Sigmoid colon (tissue), 7 donors: ENCODE results near the gene JAZF1. TPM values are rescaled to one million over a fixed set of nuclear protein-coding genes. Genes with fewer than 3 reads are reported as not detected.

Source experiments
- DNase-seq: peaks from one replicate; pipeline ENCODE4 v3.0.0-alpha.2; 2019
- H3K27ac ChIP-seq, 4 donors: fragments of 200-600 bp; sonication (generic); one replicate each; pipeline ENCODE4 v1.5.1; 2016 to 2019; ENCODE audit warnings: mild to moderate bottlenecking in 1 of 4
- H3K27me3 ChIP-seq, 3 donors: fragments of 200-600 bp; sonication (generic); one replicate each; pipeline ENCODE4 v1.5.1; 2019; ENCODE audit warnings: mild to moderate bottlenecking in 1 of 3
- H3K36me3 ChIP-seq, 4 donors: fragments of 200-600 bp; sonication (generic); one replicate each; pipeline ENCODE4 v1.5.1; 2016 to 2019
- H3K4me1 ChIP-seq, 4 donors: fragments of 200-600 bp; sonication (generic); one replicate each; pipeline ENCODE4 v1.5.1; 2017 to 2019
- H3K4me3 ChIP-seq, 4 donors: fragments of 200-600 bp; sonication (generic); one replicate each; pipeline ENCODE4 v1.5.1; 2017 to 2019; ENCODE audit warnings: mild to moderate bottlenecking in 2 of 4, moderate library complexity in 1 of 4
- H3K9me3 ChIP-seq, 4 donors: fragments of 200-600 bp in 3 of 4; sonication (generic) in 3 of 4; one replicate each; pipeline versions ENCODE4 v1.5.1 to v1.6.1; 2013 to 2019
- EP300 ChIP-seq, 4 donors: sonication (generic); formaldehyde crosslinking; IDR thresholded peaks; one replicate each; pipeline ENCODE4 v1.6.1; 2017; ENCODE audit warnings: antibody characterized with exemption in 4 of 4
- POLR2A ChIP-seq, 2 donors: fragments of 450-650 bp; IDR thresholded peaks; one replicate each; pipeline ENCODE4 v1.6.1; 2016; ENCODE audit warnings: antibody characterized with exemption in 2 of 2, mild to moderate bottlenecking in 2 of 2, moderate library complexity in 2 of 2
- POLR2AphosphoS5 ChIP-seq, 4 donors: sonication (generic); formaldehyde crosslinking; IDR thresholded peaks; one replicate each; pipeline ENCODE4 v1.6.1; 2017; ENCODE audit warnings: antibody characterized with exemption in 4 of 4
- WGBS, 2 donors: extraction: QIAGEN DNeasy Blood & Tissue Kit; methylation state at CpG; one replicate each; pipeline ENCODE4 v1.1.7; 2013; 5-methylcytosine and 5-hydroxymethylcytosine counted together
- intact Hi-C: fragments of 100-400 bp; cut with DNase I; formaldehyde crosslinking; loops from one replicate; pipeline ENCODE4 v1.15.1; 2023
- polyA plus RNA-seq, 3 donors: library from polyadenylated mRNA; stranded (reverse); fragments of 200-250 nt; gene quantifications; one replicate each; pipeline ENCODE4 v1.2.3, GENCODE V29; 2013
- total RNA-seq, 4 donors: library from RNA; depleted of rRNA; stranded (reverse); fragments of >200 nt; gene quantifications; one replicate each; pipeline ENCODE4 v1.1.0, GENCODE V29; 2016
- TF ChIP-seq, protein P1 (sequence below), 4 experiments: fragments of 450-650 bp in 3 of 4; fragments of 200-600 bp in 1 of 4; IDR thresholded peaks; one replicate each; pipeline ENCODE4 v1.5.1; 2016 to 2019; ENCODE audit warnings: antibody characterized with exemption in 4 of 4, mild to moderate bottlenecking in 3 of 4, moderate library complexity in 2 of 4
- donor health status: healthy with polysubstance abuse.
- donor health status: Bipolar disorder and iron deficiency.
- donor health status: healthy.

The JAZF1 gene
- total and polyA plus RNA-seq, 7 donors = 4.2 to 59.6 (median 46.4) TPM

- TF ChIP-seq POLR2AphosphoS5 (IDR thresholded peaks at IDR 0.05) (no peak), POLR2A (IDR thresholded peaks at IDR 0.05) (no peak), EP300 (IDR thresholded peaks at IDR 0.05) (no peak)
- TF ChIP-seq, protein P1, sequence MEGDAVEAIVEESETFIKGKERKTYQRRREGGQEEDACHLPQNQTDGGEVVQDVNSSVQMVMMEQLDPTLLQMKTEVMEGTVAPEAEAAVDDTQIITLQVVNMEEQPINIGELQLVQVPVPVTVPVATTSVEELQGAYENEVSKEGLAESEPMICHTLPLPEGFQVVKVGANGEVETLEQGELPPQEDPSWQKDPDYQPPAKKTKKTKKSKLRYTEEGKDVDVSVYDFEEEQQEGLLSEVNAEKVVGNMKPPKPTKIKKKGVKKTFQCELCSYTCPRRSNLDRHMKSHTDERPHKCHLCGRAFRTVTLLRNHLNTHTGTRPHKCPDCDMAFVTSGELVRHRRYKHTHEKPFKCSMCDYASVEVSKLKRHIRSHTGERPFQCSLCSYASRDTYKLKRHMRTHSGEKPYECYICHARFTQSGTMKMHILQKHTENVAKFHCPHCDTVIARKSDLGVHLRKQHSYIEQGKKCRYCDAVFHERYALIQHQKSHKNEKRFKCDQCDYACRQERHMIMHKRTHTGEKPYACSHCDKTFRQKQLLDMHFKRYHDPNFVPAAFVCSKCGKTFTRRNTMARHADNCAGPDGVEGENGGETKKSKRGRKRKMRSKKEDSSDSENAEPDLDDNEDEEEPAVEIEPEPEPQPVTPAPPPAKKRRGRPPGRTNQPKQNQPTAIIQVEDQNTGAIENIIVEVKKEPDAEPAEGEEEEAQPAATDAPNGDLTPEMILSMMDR (IDR thresholded peaks at IDR 0.05) = no peak
- H3K9me3 ChIP-seq = no peaks in the 10 kb centered on the region
- peak overlapping the region in 1 of 4 donors; percentile 0 for H3K27ac ChIP-seq
- H3K36me3 ChIP-seq = no peaks in the 10 kb centered on the region
- no peaks in the 10 kb centered on the region for H3K27me3 ChIP-seq
- 91 to 94% methylated on average over 6 of the region's 6 CpGs for WGBS, 2 donors
- H3K4me1 ChIP-seq = peaks cover 0 to 61% (median 47%) of the 10 kb centered on the region in 4 donors
- intact Hi-C loops = no loop called here
- H3K4me3 ChIP-seq = no peak overlapping the region
- DNase-seq = no peak
Observed at GRCh38 chr7:28157076-28157745, 23.4 kb downstream of the JAZF1 start.

GRCh38 chr7:28156401-28156800 is 24.2 kb downstream of the JAZF1 start:
- H3K9me3 ChIP-seq = no peaks in the 10 kb centered on the region
- WGBS, 2 donors = 95 to 97% methylated on average over 4 of the region's 4 CpGs
- TF ChIP-seq EP300 (IDR thresholded peaks at IDR 0.05) (no peak), POLR2A (IDR thresholded peaks at IDR 0.05) (no peak), POLR2AphosphoS5 (IDR thresholded peaks at IDR 0.05) (no peak)
- TF ChIP-seq, protein P1 (IDR thresholded peaks at IDR 0.05) = no peak
- no peak overlapping the region for H3K4me3 ChIP-seq
- H3K27ac ChIP-seq = peak overlapping the region in 1 of 4 donors; percentile 0
- intact Hi-C loops = no loop called here
- H3K4me1 ChIP-seq = peaks cover 0 to 61% (median 47%) of the 10 kb centered on the region in 4 donors
- no peaks in the 10 kb centered on the region for H3K36me3 ChIP-seq
- DNase-seq = no peak
- H3K27me3 ChIP-seq = no peaks in the 10 kb centered on the region

- H3K27me3 ChIP-seq = no peaks in the 10 kb centered on the region
- 34 to 67% methylated on average over 3 of the region's 3 CpGs for WGBS, 2 donors
- peak overlapping the region in 2 of 4 donors; percentile 0 to 43 for H3K27ac ChIP-seq
- H3K36me3 ChIP-seq = no peaks in the 10 kb centered on the region
- no peak overlapping the region for H3K4me3 ChIP-seq
- peaks cover 0 to 61% (median 47%) of the 10 kb centered on the region in 4 donors for H3K4me1 ChIP-seq
- no peaks in the 10 kb centered on the region for H3K9me3 ChIP-seq
- TF ChIP-seq POLR2A (IDR thresholded peaks at IDR 0.05) (no peak), EP300 (IDR thresholded peaks at IDR 0.05) (no peak), POLR2AphosphoS5 (IDR thresholded peaks at IDR 0.05) (no peak)
- TF ChIP-seq, protein P1 (IDR thresholded peaks at IDR 0.05) = no peak
- no peak for DNase-seq
- intact Hi-C loops = no loop called here
Observed at GRCh38 chr7:28155964-28156363, 24.6 kb downstream of the JAZF1 start.

- intact Hi-C loops = no loop called here
- Histone ChIP-seq H3K36me3 (no peaks in the 10 kb centered on the region), H3K9me3 (no peaks in the 10 kb centered on the region), H3K27ac (peak overlapping the region in 2 of 4 donors; percentile 43), H3K4me3 (no peak overlapping the region), H3K4me1 (peaks cover 0 to 54% (median 41%) of the 10 kb centered on the region in 4 donors), H3K27me3 (no peaks in the 10 kb centered on the region)
- TF ChIP-seq POLR2A (IDR thresholded peaks at IDR 0.05) (no peak), POLR2AphosphoS5 (IDR thresholded peaks at IDR 0.05) (no peak), EP300 (IDR thresholded peaks at IDR 0.05) (no peak)
- TF ChIP-seq, protein P1 (IDR thresholded peaks at IDR 0.05) = no peak
- WGBS, 2 donors = 43 to 55% methylated on average over 3 of the region's 3 CpGs
- no peak for DNase-seq
Observed at GRCh38 chr7:28155019-28155660, 25.5 kb downstream of the JAZF1 start.
